ENCODE data around the gene CTNNA3. TPM values are rescaled to one million over a fixed set of nuclear protein-coding genes. Genes with fewer than 3 reads are reported as not detected.
A peak's percentile ranks its signal among the peaks of the same experiment; 100 is the strongest.

The CTNNA3 gene
- total and polyA plus RNA-seq, 7 donors: 0.85 to 66.2 (median 28.1) TPM

GRCh38 chr10:67553254-67553653 lies 142.7 kb downstream of the CTNNA3 start:
- Histone ChIP-seq H3K27ac (no peak overlapping the region), H3K9me3 (no peaks in the 10 kb centered on the region), H3K4me1 (no peaks in the 10 kb centered on the region), H3K36me3 (ENCODE audit: insufficient read depth in 1 of 2, low read depth in 1 of 2) (no peaks in the 10 kb centered on the region), H3K4me3 (no peak overlapping the region), H3K27me3 (ENCODE audit: insufficient read depth in 3 of 3, low read length in 2 of 3) (no peaks in the 10 kb centered on the region)
- intact Hi-C loops (cut with DNase I): no loop called here
- no peak for ATAC-seq
- TF ChIP-seq, protein P1, sequence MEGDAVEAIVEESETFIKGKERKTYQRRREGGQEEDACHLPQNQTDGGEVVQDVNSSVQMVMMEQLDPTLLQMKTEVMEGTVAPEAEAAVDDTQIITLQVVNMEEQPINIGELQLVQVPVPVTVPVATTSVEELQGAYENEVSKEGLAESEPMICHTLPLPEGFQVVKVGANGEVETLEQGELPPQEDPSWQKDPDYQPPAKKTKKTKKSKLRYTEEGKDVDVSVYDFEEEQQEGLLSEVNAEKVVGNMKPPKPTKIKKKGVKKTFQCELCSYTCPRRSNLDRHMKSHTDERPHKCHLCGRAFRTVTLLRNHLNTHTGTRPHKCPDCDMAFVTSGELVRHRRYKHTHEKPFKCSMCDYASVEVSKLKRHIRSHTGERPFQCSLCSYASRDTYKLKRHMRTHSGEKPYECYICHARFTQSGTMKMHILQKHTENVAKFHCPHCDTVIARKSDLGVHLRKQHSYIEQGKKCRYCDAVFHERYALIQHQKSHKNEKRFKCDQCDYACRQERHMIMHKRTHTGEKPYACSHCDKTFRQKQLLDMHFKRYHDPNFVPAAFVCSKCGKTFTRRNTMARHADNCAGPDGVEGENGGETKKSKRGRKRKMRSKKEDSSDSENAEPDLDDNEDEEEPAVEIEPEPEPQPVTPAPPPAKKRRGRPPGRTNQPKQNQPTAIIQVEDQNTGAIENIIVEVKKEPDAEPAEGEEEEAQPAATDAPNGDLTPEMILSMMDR (IDR thresholded peaks at IDR 0.05): no peak
- 94 to 96% (median 95%) methylated on average over 3 of the region's 3 CpGs for WGBS, 3 donors
- DNase-seq: no peak

DNA sequence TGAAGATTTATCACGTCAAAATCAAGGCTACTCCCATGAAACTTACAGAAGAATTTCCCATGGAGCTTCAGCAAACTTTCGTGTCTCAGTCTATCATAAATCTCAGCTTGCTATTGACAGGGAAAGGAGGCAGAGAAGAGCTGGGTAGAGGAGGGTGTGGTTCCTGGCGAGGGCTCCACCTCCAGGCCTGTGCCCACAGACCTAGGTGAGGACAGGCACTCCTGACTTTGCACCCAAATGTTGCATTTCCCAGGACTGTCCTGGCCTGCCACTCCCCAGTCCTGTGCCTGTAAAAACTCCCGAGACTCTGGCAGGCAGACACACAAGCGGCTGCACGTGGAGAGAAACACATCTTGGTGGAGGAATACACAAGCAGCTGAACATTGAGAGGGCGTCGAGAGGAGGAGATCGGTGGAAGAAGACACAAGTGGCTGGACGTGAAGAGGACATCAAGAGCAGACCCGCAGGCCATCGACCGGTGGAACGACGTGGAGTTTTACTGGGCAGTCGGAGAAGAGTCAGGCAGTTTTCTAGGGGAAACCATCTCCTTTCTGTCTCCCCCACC lies 145.1 kb downstream of the CTNNA3 start:
- no peak overlapping the region for H3K27ac ChIP-seq
- no peaks in the 10 kb centered on the region for H3K9me3 ChIP-seq
- H3K27me3 ChIP-seq (ENCODE audit: insufficient read depth in 3 of 3, low read length in 2 of 3): no peaks in the 10 kb centered on the region
- ATAC-seq (no peak), DNase-seq (no peak)
- intact Hi-C loops (cut with DNase I): no loop called here
- H3K4me1 ChIP-seq: no peaks in the 10 kb centered on the region
- WGBS, 3 donors: 83 to 87% (median 84%) methylated on average over 16 of the region's 16 CpGs
- H3K36me3 ChIP-seq (ENCODE audit: insufficient read depth in 1 of 2, low read depth in 1 of 2): no peaks in the 10 kb centered on the region
- TF ChIP-seq, protein P1 (IDR thresholded peaks at IDR 0.05): no peak
- H3K4me3 ChIP-seq: no peak overlapping the region

DNA sequence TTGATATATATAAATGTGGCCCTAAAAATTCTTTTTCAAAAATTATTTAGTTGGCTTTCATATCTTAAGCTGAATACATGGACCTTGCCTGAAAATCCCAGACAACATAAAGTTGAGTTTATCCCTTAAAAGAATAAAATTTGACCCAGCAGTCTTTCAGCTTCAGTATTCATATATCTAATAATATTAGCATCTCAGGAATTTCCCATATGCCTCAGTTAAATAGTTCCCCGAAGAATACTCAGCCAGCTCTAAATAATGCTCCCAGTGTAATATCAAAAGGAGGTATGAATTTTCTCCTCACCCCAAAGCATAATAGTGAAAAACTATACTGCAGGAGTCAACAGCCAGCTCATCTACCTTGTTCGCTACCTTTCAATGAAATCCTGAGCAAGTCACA lies 145.9 kb downstream of the CTNNA3 start:
- H3K4me1 ChIP-seq: no peaks in the 10 kb centered on the region
- H3K27me3 ChIP-seq (ENCODE audit: insufficient read depth in 3 of 3, low read length in 2 of 3): no peaks in the 10 kb centered on the region
- TF ChIP-seq, protein P1 (IDR thresholded peaks at IDR 0.05): no peak
- ATAC-seq (no peak), DNase-seq (no peak)
- intact Hi-C loops (cut with DNase I): no loop called here
- H3K27ac ChIP-seq: no peak overlapping the region
- no peaks in the 10 kb centered on the region for H3K9me3 ChIP-seq
- 59 to 66% (median 59%) methylated on average over 2 of the region's 2 CpGs for WGBS, 3 donors
- H3K4me3 ChIP-seq: no peak overlapping the region
- no peaks in the 10 kb centered on the region for H3K36me3 ChIP-seq (ENCODE audit: insufficient read depth in 1 of 2, low read depth in 1 of 2)

DNA sequence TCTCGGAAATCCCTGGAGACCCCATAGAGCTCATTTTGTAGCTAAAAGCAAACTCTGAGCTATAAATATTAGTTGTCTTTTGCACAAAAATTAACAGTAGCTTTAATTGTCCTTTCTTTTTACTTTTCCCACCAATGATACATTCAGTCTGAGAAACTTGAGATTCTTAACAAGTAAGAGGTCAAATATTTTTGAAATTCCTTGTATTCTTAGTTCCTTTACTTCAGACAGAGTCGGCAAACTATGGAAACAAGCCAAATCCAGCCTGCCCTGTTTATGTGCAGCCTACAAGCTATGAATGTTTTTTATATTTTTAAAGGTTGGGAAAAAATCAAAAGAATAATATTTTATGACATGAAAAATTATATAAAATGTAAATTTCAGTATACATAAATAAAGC lies 146.6 kb downstream of the CTNNA3 start:
- no peaks in the 10 kb centered on the region for H3K4me1 ChIP-seq
- DNase-seq (no peak), ATAC-seq (no peak)
- peak overlapping the region; percentile 16 for H3K4me3 ChIP-seq
- no peaks in the 10 kb centered on the region for H3K27me3 ChIP-seq (ENCODE audit: insufficient read depth in 3 of 3, low read length in 2 of 3)
- intact Hi-C loops (cut with DNase I): no loop called here
- no peak overlapping the region for H3K27ac ChIP-seq
- H3K36me3 ChIP-seq (ENCODE audit: insufficient read depth in 1 of 2, low read depth in 1 of 2): no peaks in the 10 kb centered on the region
- no peaks in the 10 kb centered on the region for H3K9me3 ChIP-seq
- whole genome bisulfite sequencing, 3 donors: 34 to 56% (median 37%) methylated on average over 2 of the region's 2 CpGs
- TF ChIP-seq, protein P1 (IDR thresholded peaks at IDR 0.05): no peak

GRCh38 chr10:67541411-67541810 lies 154.6 kb downstream of the CTNNA3 start:
- no peak overlapping the region for H3K27ac ChIP-seq

More at GRCh38 chr10:67541411-67541810, 154.6 kb downstream of the CTNNA3 start:
- Histone ChIP-seq H3K9me3 (no peaks in the 10 kb centered on the region), H3K27me3 (ENCODE audit: insufficient read depth in 3 of 3, low read length in 2 of 3) (no peaks in the 10 kb centered on the region), H3K4me3 (no peak overlapping the region), H3K36me3 (ENCODE audit: insufficient read depth in 1 of 2, low read depth in 1 of 2) (no peaks in the 10 kb centered on the region), H3K4me1 (peaks cover 12% of the 10 kb centered on the region)
- DNase-seq: no peak
- TF ChIP-seq, protein P1 (IDR thresholded peaks at IDR 0.05): no peak
- no peak for ATAC-seq
- intact Hi-C loops (cut with DNase I): no loop called here

Measured in psoas muscle (tissue), 8 donors.